CD14-positive monocyte (primary cell): ENCODE measurements around the gene CYBRD1. TPM values are rescaled to one million over a fixed set of nuclear protein-coding genes. Genes with fewer than 3 reads are reported as not detected.

Experiments used
- DNase-seq, 3 donors: peaks; one replicate each; pipeline ENCODE4 v3.0.0-alpha.2; 2011 to 2022
- H2AFZ ChIP-seq: 2 replicates; pipeline ENCODE4 v1.6.0; 2012; ENCODE audit warnings: mild to moderate bottlenecking, low read depth, low read length, inconsistent platforms; ENCODE audit not compliant: insufficient read depth, poor library complexity, severe bottlenecking
- H3K27ac ChIP-seq, 2 donors: 1 replicate in 1 of 2; 2 replicates in 1 of 2; pipeline ENCODE4 v1.5.1; 2012 to 2013; ENCODE audit warnings: low read length in 2 of 2, control low read depth in 1 of 2, inconsistent platforms in 1 of 2, low read depth in 1 of 2, mild to moderate bottlenecking in 1 of 2
- H3K27me3 ChIP-seq, 2 donors: one replicate each; pipeline versions ENCODE4 v1.6.0 to v1.6.1; 2011 to 2013; ENCODE audit warnings: low read length in 2 of 2; ENCODE audit not compliant: control insufficient read depth in 2 of 2, insufficient read depth in 2 of 2
- H3K36me3 ChIP-seq, 2 donors: replicated peaks in 1 of 2; 1 replicate in 1 of 2; 2 replicates in 1 of 2; pipeline versions ENCODE4 v1.5.1 to v1.6.1; 2012 to 2013; ENCODE audit warnings: low read length in 2 of 2, control low read depth in 1 of 2, inconsistent platforms in 1 of 2, mild to moderate bottlenecking in 1 of 2; ENCODE audit not compliant: insufficient read depth in 2 of 2, control insufficient read depth in 1 of 2
- H3K4me1 ChIP-seq, 2 donors: 1 replicate in 1 of 2; 2 replicates in 1 of 2; pipeline versions ENCODE4 v1.5.1 to v1.6.1; 2012 to 2013; ENCODE audit warnings: low read length in 2 of 2, control low read depth in 1 of 2, inconsistent platforms in 1 of 2, mild to moderate bottlenecking in 1 of 2, moderate library complexity in 1 of 2; ENCODE audit not compliant: insufficient read depth in 2 of 2, control insufficient read depth in 1 of 2
- H3K4me2 ChIP-seq: replicated peaks from 2 replicates; pipeline ENCODE3; 2012; ENCODE audit warnings: low read length, moderate library complexity, mild to moderate bottlenecking; ENCODE audit not compliant: poor library complexity, severe bottlenecking; ENCODE audit errors: extremely low read depth
- H3K4me3 ChIP-seq, 3 experiments: fragments of 200-600 bp in 1 of 3; sonication (generic) in 1 of 3; replicated peaks in 1 of 3; 1 replicate in 2 of 3; 2 replicates in 1 of 3; pipeline ENCODE4 v1.5.1; 2011 to 2013; ENCODE audit warnings: low read length in 3 of 3, mild to moderate bottlenecking in 3 of 3, control low read depth in 2 of 3, low read depth in 2 of 3, inconsistent platforms in 1 of 3, moderate library complexity in 1 of 3
- H3K79me2 ChIP-seq: 2 replicates; pipeline ENCODE4 v1.6.0; 2012; ENCODE audit warnings: mild to moderate bottlenecking, control low read depth, inconsistent platforms, low read length, moderate library complexity; ENCODE audit not compliant: insufficient read depth
- H3K9ac ChIP-seq: 2 replicates; pipeline ENCODE4 v1.6.0; 2017; ENCODE audit warnings: low read length, mild to moderate bottlenecking; ENCODE audit not compliant: insufficient read depth, poor library complexity, severe bottlenecking
- H3K9me3 ChIP-seq, 2 donors: replicated peaks in 1 of 2; 1 replicate in 1 of 2; 2 replicates in 1 of 2; pipeline versions ENCODE4 v1.5.1 to v1.6.1; 2012 to 2013; ENCODE audit warnings: low read length in 2 of 2, control low read depth in 1 of 2; ENCODE audit not compliant: control insufficient read depth in 1 of 2, insufficient read depth in 1 of 2
- H4K20me1 ChIP-seq: 2 replicates; pipeline ENCODE4 v1.6.0; 2012; ENCODE audit warnings: mild to moderate bottlenecking, low read length, control low read depth, moderate library complexity; ENCODE audit not compliant: insufficient read depth
- H3K27ac Mint-ChIP-seq, 7 donors: one replicate each; pipeline ENCODE4 v1.8.0; 2020; ENCODE audit warnings: mild to moderate bottlenecking in 7 of 7, mixed read lengths in 7 of 7, moderate library complexity in 6 of 7, inconsistent platforms in 2 of 7
- H3K27me3 Mint-ChIP-seq, 3 donors: one replicate each; pipeline ENCODE4 v1.8.0; 2021 to 2022; ENCODE audit warnings: low read depth in 3 of 3, mild to moderate bottlenecking in 3 of 3, mixed read lengths in 3 of 3, moderate library complexity in 3 of 3, inconsistent platforms in 1 of 3
- H3K36me3 Mint-ChIP-seq, 2 donors: one replicate each; pipeline ENCODE4 v1.8.0; 2020; ENCODE audit warnings: mixed read lengths in 2 of 2, inconsistent platforms in 1 of 2, mild to moderate bottlenecking in 1 of 2
- H3K4me1 Mint-ChIP-seq: one replicate; pipeline ENCODE4 v1.8.0; 2020; ENCODE audit warnings: mild to moderate bottlenecking, mixed read lengths
- H3K4me3 Mint-ChIP-seq, 2 donors: one replicate each; pipeline ENCODE4 v1.8.0; 2020; ENCODE audit warnings: mild to moderate bottlenecking in 2 of 2, mixed read lengths in 2 of 2, moderate library complexity in 1 of 2
- H3K9me3 Mint-ChIP-seq, 7 donors: one replicate each; pipeline ENCODE4 v1.8.0; 2020 to 2022; ENCODE audit warnings: mixed read lengths in 7 of 7, mild to moderate bottlenecking in 6 of 7, moderate library complexity in 6 of 7, inconsistent platforms in 2 of 7
- CTCF ChIP-seq: fragments of 200-600 bp; IDR thresholded peaks from one replicate; pipeline ENCODE4 v1.8.0; 2022; ENCODE audit warnings: antibody characterized with exemption, mild to moderate bottlenecking
- WGBS: methylation state at CpG from one replicate; pipeline ENCODE4 v1.1.5; 2013; ENCODE audit warnings: missing lambda C conversion rate; ENCODE audit not compliant: insufficient coverage; 5-methylcytosine and 5-hydroxymethylcytosine counted together
- intact Hi-C, 2 donors: fragments of 100-400 bp; cut with micrococcal nuclease; formaldehyde crosslinking; loops; one replicate each; pipeline versions ENCODE4 v1.15.0 to v1.15.1; 2023
- polyA plus RNA-seq, 3 donors: library from polyadenylated mRNA; depleted of rRNA in 1 of 3; unstranded in 2 of 3; stranded (reverse) in 1 of 3; fragments of 300-500 nt in 2 of 3; fragments of >200 nt in 1 of 3; fragmentation: Illumina TruSeq in 2 of 3; gene quantifications; 1 replicate in 2 of 3; 2 replicates in 1 of 3; pipeline ENCODE4 v1.2.3, GENCODE V29; 2012 to 2021

The CYBRD1 gene
- polyA plus RNA-seq, 3 donors: 21.7 to 61.0 (median 47.3) TPM

GRCh38 chr2:171524018-171524401 is 1.7 kb downstream of the CYBRD1 start:
- peak overlapping the region; percentile 96 to 97 for H3K4me3 Mint-ChIP-seq
- Histone ChIP-seq H4K20me1 (peaks cover 14% of the 10 kb centered on the region), H3K9me3 (no peaks in the 10 kb centered on the region), H3K27me3 (no peaks in the 10 kb centered on the region), H3K36me3 (no peaks in the 10 kb centered on the region), H3K4me3 (peak overlapping the region; percentile 55 to 85 (median 72)), H3K27ac (peak overlapping the region; percentile 60 to 83), H3K4me1 (peaks cover 16 to 24% of the 10 kb centered on the region in 2 donors), H2AFZ (peak overlapping the region; percentile 95), H3K9ac (peak overlapping the region; percentile 75), H3K79me2 (peaks cover 57% of the 10 kb centered on the region), H3K4me2 (peak overlapping the region; percentile 99)
- 17% methylated on average over 2 of the region's 6 CpGs for WGBS
- peaks cover 21% of the 10 kb centered on the region for H3K4me1 Mint-ChIP-seq
- no peaks in the 10 kb centered on the region for H3K9me3 Mint-ChIP-seq
- H3K36me3 Mint-ChIP-seq: peaks cover 8 to 9% of the 10 kb centered on the region in 2 donors
- intact Hi-C loops: no loop called here
- peak overlapping the region in 6 of 7 donors; percentile 61 to 89 (median 84) for H3K27ac Mint-ChIP-seq
- no peak for DNase-seq
- H3K27me3 Mint-ChIP-seq: peaks cover 0 to 2% (median 0%) of the 10 kb centered on the region in 3 donors
- TF ChIP-seq CTCF: no peak

GRCh38 chr2:171529914-171530313 is 7.6 kb downstream of the CYBRD1 start:
- DNase-seq: no peak
- Histone ChIP-seq H3K27me3 (no peaks in the 10 kb centered on the region), H3K4me3 (no peak overlapping the region), H3K79me2 (peaks cover 88% of the 10 kb centered on the region), H3K27ac (no peak overlapping the region), H2AFZ (no peak overlapping the region), H3K4me2 (no peak overlapping the region), H3K36me3 (peaks cover 0 to 8% of the 10 kb centered on the region in 2 donors), H3K9me3 (no peaks in the 10 kb centered on the region), H4K20me1 (peaks cover 54% of the 10 kb centered on the region), H3K9ac (no peak overlapping the region), H3K4me1 (peaks cover 18 to 23% of the 10 kb centered on the region in 2 donors)
- WGBS: no CpG with 5 or more reads among the region's 1 CpG
- H3K4me1 Mint-ChIP-seq: peaks cover 25% of the 10 kb centered on the region
- peaks cover 0 to 6% (median 3%) of the 10 kb centered on the region in 7 donors for H3K9me3 Mint-ChIP-seq
- H3K36me3 Mint-ChIP-seq: peaks cover 8 to 9% of the 10 kb centered on the region in 2 donors
- peak overlapping the region in 1 of 7 donors; percentile 10 for H3K27ac Mint-ChIP-seq
- H3K4me3 Mint-ChIP-seq: no peak overlapping the region
- intact Hi-C loops: no loop called here
- TF ChIP-seq CTCF: peak; percentile 54
- H3K27me3 Mint-ChIP-seq: no peaks in the 10 kb centered on the region
